ENCODE data around the gene ADAM12. TPM values are rescaled to one million over a fixed set of nuclear protein-coding genes. Genes with fewer than 3 reads are reported as not detected.

The ADAM12 gene
- total RNA-seq, 1 donor from 2014 or later: 100 TPM

- H3K27ac ChIP-seq (ENCODE audit: low read depth, low read length): no peak overlapping the region
Measured at GRCh38 chr10:126431816-126432215, 43.5 kb upstream of the ADAM12 start.

GRCh38 chr10:126430512-126430911, 42.2 kb upstream of the ADAM12 start:
- no peak overlapping the region for H3K27ac Mint-ChIP-seq (ENCODE audit: unreplicated experiment)
- H3K36me3 ChIP-seq (ENCODE audit: insufficient read depth, low read length): no peaks in the 10 kb centered on the region
- peaks cover 9% of the 10 kb centered on the region for H3K4me1 Mint-ChIP-seq (ENCODE audit: low read depth, unreplicated experiment)
- H3K9ac ChIP-seq (ENCODE audit: low read length): no peak overlapping the region
- no peak for TF ChIP-seq CTCF (IDR thresholded peaks at IDR 0.05; ENCODE audit: insufficient read depth, low read depth, low read length)
- TF ChIP-seq EZH2 (IDR thresholded peaks at IDR 0.05; ENCODE audit: insufficient read depth, low read length): no peak
- peaks cover 6% of the 10 kb centered on the region for H3K4me1 ChIP-seq (ENCODE audit: insufficient read depth, low read length)
- H3K4me3 Mint-ChIP-seq (ENCODE audit: unreplicated experiment): no peak overlapping the region
- no peaks in the 10 kb centered on the region for H3K79me2 ChIP-seq (ENCODE audit: insufficient read depth, low read length)
- no peak for FAIRE-seq
- peaks cover 3% of the 10 kb centered on the region for H3K9me3 Mint-ChIP-seq (ENCODE audit: unreplicated experiment)
- H3K4me3 ChIP-seq (ENCODE audit: insufficient read depth, low read depth, low read length): no peak overlapping the region
- no peak for DNase-seq (ENCODE audit: low read depth)
- H2AFZ ChIP-seq (ENCODE audit: low read depth, low read length): no peak overlapping the region
- no peak overlapping the region for H3K4me2 ChIP-seq (ENCODE audit: low read length)
- no peaks in the 10 kb centered on the region for H4K20me1 ChIP-seq (ENCODE audit: insufficient read depth, low read length)
- no peaks in the 10 kb centered on the region for H3K27me3 ChIP-seq (ENCODE audit: insufficient read depth, low read length)
- H3K27me3 Mint-ChIP-seq (ENCODE audit: low read depth, unreplicated experiment): peaks cover 2% of the 10 kb centered on the region
- no peak overlapping the region for H3K27ac ChIP-seq (ENCODE audit: low read depth, low read length)
- H3K36me3 Mint-ChIP-seq (ENCODE audit: low read depth, unreplicated experiment): no peaks in the 10 kb centered on the region
- H3K9me3 ChIP-seq (ENCODE audit: insufficient read depth, low read depth, low read length): no peaks in the 10 kb centered on the region

More at GRCh38 chr10:126431816-126432215, 43.5 kb upstream of the ADAM12 start:
- peaks cover 6% of the 10 kb centered on the region for H3K4me1 ChIP-seq (ENCODE audit: insufficient read depth, low read length)
- no peak for DNase-seq (ENCODE audit: low read depth)
- H3K9me3 ChIP-seq (ENCODE audit: insufficient read depth, low read depth, low read length): no peaks in the 10 kb centered on the region
- H3K9me3 Mint-ChIP-seq (ENCODE audit: unreplicated experiment): peaks cover 3% of the 10 kb centered on the region
- FAIRE-seq: no peak
- no peaks in the 10 kb centered on the region for H3K36me3 ChIP-seq (ENCODE audit: insufficient read depth, low read length)
- no peaks in the 10 kb centered on the region for H3K36me3 Mint-ChIP-seq (ENCODE audit: low read depth, unreplicated experiment)
- H3K27ac Mint-ChIP-seq (ENCODE audit: unreplicated experiment): no peak overlapping the region
- no peak overlapping the region for H2AFZ ChIP-seq (ENCODE audit: low read depth, low read length)
- H3K9ac ChIP-seq (ENCODE audit: low read length): no peak overlapping the region
- H3K4me2 ChIP-seq (ENCODE audit: low read length): no peak overlapping the region
- H4K20me1 ChIP-seq (ENCODE audit: insufficient read depth, low read length): no peaks in the 10 kb centered on the region
- H3K79me2 ChIP-seq (ENCODE audit: insufficient read depth, low read length): no peaks in the 10 kb centered on the region
- H3K27me3 ChIP-seq (ENCODE audit: insufficient read depth, low read length): no peaks in the 10 kb centered on the region
- H3K4me3 Mint-ChIP-seq (ENCODE audit: unreplicated experiment): no peak overlapping the region
- no peak overlapping the region for H3K4me3 ChIP-seq (ENCODE audit: insufficient read depth, low read depth, low read length)
- peaks cover 2% of the 10 kb centered on the region for H3K27me3 Mint-ChIP-seq (ENCODE audit: low read depth, unreplicated experiment)
- peaks cover 8% of the 10 kb centered on the region for H3K4me1 Mint-ChIP-seq (ENCODE audit: low read depth, unreplicated experiment)
- TF ChIP-seq CTCF (IDR thresholded peaks at IDR 0.05; ENCODE audit: insufficient read depth, low read depth, low read length) (no peak), EZH2 (IDR thresholded peaks at IDR 0.05; ENCODE audit: insufficient read depth, low read length) (no peak)

- no peak for DNase-seq (ENCODE audit: low read depth)
- FAIRE-seq: no peak
- H3K9me3 Mint-ChIP-seq (ENCODE audit: unreplicated experiment): peaks cover 4% of the 10 kb centered on the region
- peaks cover 11% of the 10 kb centered on the region for H3K4me1 Mint-ChIP-seq (ENCODE audit: low read depth, unreplicated experiment)
- no peak overlapping the region for H3K4me3 Mint-ChIP-seq (ENCODE audit: unreplicated experiment)
- H3K4me2 ChIP-seq (ENCODE audit: low read length): no peak overlapping the region
- no peak overlapping the region for H2AFZ ChIP-seq (ENCODE audit: low read depth, low read length)
- H3K36me3 Mint-ChIP-seq (ENCODE audit: low read depth, unreplicated experiment): peaks cover 2% of the 10 kb centered on the region
- H3K4me1 ChIP-seq (ENCODE audit: insufficient read depth, low read length): peaks cover 6% of the 10 kb centered on the region
- peaks cover 2% of the 10 kb centered on the region for H3K27me3 Mint-ChIP-seq (ENCODE audit: low read depth, unreplicated experiment)
- no peaks in the 10 kb centered on the region for H3K79me2 ChIP-seq (ENCODE audit: insufficient read depth, low read length)
- no peaks in the 10 kb centered on the region for H3K36me3 ChIP-seq (ENCODE audit: insufficient read depth, low read length)
- H3K9me3 ChIP-seq (ENCODE audit: insufficient read depth, low read depth, low read length): peaks cover 5% of the 10 kb centered on the region
- no peak overlapping the region for H3K9ac ChIP-seq (ENCODE audit: low read length)
- H3K27me3 ChIP-seq (ENCODE audit: insufficient read depth, low read length): no peaks in the 10 kb centered on the region
- H3K27ac ChIP-seq (ENCODE audit: low read depth, low read length): no peak overlapping the region
- TF ChIP-seq EZH2 (IDR thresholded peaks at IDR 0.05; ENCODE audit: insufficient read depth, low read length) (no peak), CTCF (IDR thresholded peaks at IDR 0.05; ENCODE audit: insufficient read depth, low read depth, low read length) (no peak)
- no peaks in the 10 kb centered on the region for H4K20me1 ChIP-seq (ENCODE audit: insufficient read depth, low read length)
- H3K4me3 ChIP-seq (ENCODE audit: insufficient read depth, low read depth, low read length): no peak overlapping the region
- H3K27ac Mint-ChIP-seq (ENCODE audit: unreplicated experiment): no peak overlapping the region
Measured at GRCh38 chr10:126429275-126429674, 41.0 kb upstream of the ADAM12 start.

Data from astrocyte (in vitro differentiated cells and primary cell).